Activated CD8-positive, alpha-beta memory T cell treated with anti-CD3 and anti-CD28 coated beads for 48 hours (primary cell): Measurements from ENCODE around the gene PTGES.

Experiments
- DNase-seq, 3 experiments: peaks; one replicate each; pipeline ENCODE4 v3.0.0-alpha.2; 2020; ENCODE audit warnings: low read depth in 2 of 3, low spot score in 2 of 3

Gene PTGES

GRCh38 chr9:129746092-129746777, 6.6 kb downstream of the PTGES start:
- no peak for DNase-seq

GRCh38 chr9:129745200-129745599, 7.6 kb downstream of the PTGES start:
- DNase-seq: no peak

- no peak for DNase-seq
These were observed 12.0 kb downstream of the PTGES start for GRCh38 chr9:129740666-129741464.

GRCh38 chr9:129740174-129740573, 12.7 kb downstream of the PTGES start:
- DNase-seq: no peak

- DNase-seq: no peak
These were observed 13.4 kb downstream of the PTGES start for GRCh38 chr9:129739432-129739831.

GRCh38 chr9:129737479-129738274, 15.2 kb downstream of the PTGES start:
- DNase-seq: peak; percentile 60 to 94 (median 83)

GRCh38 chr9:129736334-129736733, 16.5 kb downstream of the PTGES start:
- DNase-seq: no peak

GRCh38 chr9:129735546-129735945, 17.3 kb downstream of the PTGES start:
- no peak for DNase-seq

GRCh38 chr9:129733632-129733953, 19.2 kb downstream of the PTGES start:
- no peak for DNase-seq

GRCh38 chr9:129732946-129733631, 19.8 kb downstream of the PTGES start:
- no peak for DNase-seq

- no peak for DNase-seq
These were observed 20.7 kb downstream of the PTGES start for GRCh38 chr9:129732100-129732499.

- DNase-seq: no peak
These were observed 21.3 kb downstream of the PTGES start for GRCh38 chr9:129731477-129732085.

GRCh38 chr9:129728744-129729143, 24.1 kb downstream of the PTGES start:
- DNase-seq: no peak

- DNase-seq: peak in 2 of 3 experiments; percentile 51 to 64
These were observed 26.3 kb downstream of the PTGES start for GRCh38 chr9:129726322-129727160.

GRCh38 chr9:129725795-129726251, 27.0 kb downstream of the PTGES start:
- no peak for DNase-seq

- no peak for DNase-seq
These were observed 28.2 kb downstream of the PTGES start for GRCh38 chr9:129724456-129725190.

- no peak for DNase-seq
These were observed 29.9 kb downstream of the PTGES start for GRCh38 chr9:129722913-129723312.

GRCh38 chr9:129720865-129721545, 31.8 kb downstream of the PTGES start:
- DNase-seq: no peak
